GM13976 (cell line): ENCODE results near the gene SCYGR2.

Experiments
- DNase-seq: peaks from one replicate; pipeline ENCODE4 v3.0.0; 2012; ENCODE audit warnings: low spot score
- CTCF ChIP-seq: IDR thresholded peaks from 2 replicates; pipeline ENCODE4 v1.5.1; 2012; ENCODE audit warnings: borderline replicate concordance, mild to moderate bottlenecking; ENCODE audit not compliant: insufficient read depth; ENCODE audit errors: extremely low read depth, missing control alignments, control extremely low read depth
- in situ Hi-C: fragments of 300-500 bp; cut with MboI; formaldehyde crosslinking; loops from one replicate; pipeline ENCODE4 v1.12.0; 2022; ENCODE audit warnings: low sequenced_read_pairs, mixed read lengths, inconsistent platforms; ENCODE audit not compliant: unreplicated experiment

SCYGR2 gene

GRCh38 chr2:227592694-227593387, 5.9 kb upstream of the SCYGR2 start:
- TF ChIP-seq CTCF, result no peak
- DNase-seq, result no peak
- in situ Hi-C loops, result no loop called here

GRCh38 chr2:227595797-227596196, 2.9 kb upstream of the SCYGR2 start:
- TF ChIP-seq CTCF, result no peak
- in situ Hi-C loops, result no loop called here
- no peak for DNase-seq

- no peak for DNase-seq
- no peak for TF ChIP-seq CTCF
- in situ Hi-C loops, result no loop called here
These were observed 1.7 kb upstream of the SCYGR2 start for GRCh38 chr2:227597036-227597435.

GRCh38 chr2:227597998-227598397, 695 bp upstream of the SCYGR2 start:
- in situ Hi-C loops, result no loop called here
- TF ChIP-seq CTCF, result no peak
- no peak for DNase-seq

- TF ChIP-seq CTCF, result no peak
- in situ Hi-C loops, result no loop called here
- DNase-seq, result no peak
These were observed 3.7 kb downstream of the SCYGR2 start for GRCh38 chr2:227602358-227602757.

- in situ Hi-C loops, result no loop called here
- TF ChIP-seq CTCF, result no peak
- no peak for DNase-seq
These were observed 7.8 kb downstream of the SCYGR2 start for GRCh38 chr2:227606476-227606875.

GRCh38 chr2:227607941-227608340, 9.2 kb downstream of the SCYGR2 start:
- in situ Hi-C loops, result no loop called here
- TF ChIP-seq CTCF, result no peak
- no peak for DNase-seq
